Neutrophil (primary cell): ENCODE measurements around the gene TMEM198.

Source experiments
- H3K27ac ChIP-seq: fragments of 200-600 bp; sonication (generic); 2 replicates; pipeline ENCODE4 v1.5.1; 2016; ENCODE audit warnings: mild to moderate bottlenecking, moderate library complexity
- H3K27me3 ChIP-seq: fragments of 200-600 bp; sonication (generic); 2 replicates; pipeline ENCODE4 v1.6.0; 2016; ENCODE audit warnings: mild to moderate bottlenecking
- H3K36me3 ChIP-seq: fragments of 200-600 bp; sonication (generic); 2 replicates; pipeline ENCODE4 v1.5.1; 2017
- H3K4me1 ChIP-seq, 2 experiments: fragments of 200-600 bp in 1 of 2; sonication (generic) in 1 of 2; 1 replicate in 1 of 2; 2 replicates in 1 of 2; pipeline versions ENCODE4 v1.5.1 to v1.6.1; 2013 to 2016; ENCODE audit warnings: low read depth in 1 of 2, low read length in 1 of 2, mild to moderate bottlenecking in 1 of 2, moderate library complexity in 1 of 2; ENCODE audit not compliant: control insufficient read depth in 1 of 2, insufficient read depth in 1 of 2
- H3K4me3 ChIP-seq, 2 experiments: fragments of 200-600 bp in 1 of 2; sonication (generic) in 1 of 2; 1 replicate in 1 of 2; 2 replicates in 1 of 2; pipeline ENCODE4 v1.5.1; 2013 to 2016; ENCODE audit warnings: low read depth in 1 of 2, low read length in 1 of 2, mild to moderate bottlenecking in 1 of 2, moderate library complexity in 1 of 2
- H3K9me3 ChIP-seq: fragments of 200-600 bp; sonication (generic); 2 replicates; pipeline ENCODE4 v1.5.1; 2016
- CTCF ChIP-seq: fragments of 200-600 bp; sonication (generic); IDR thresholded peaks from 2 replicates; pipeline ENCODE4 v1.5.1; 2016; ENCODE audit warnings: antibody characterized with exemption

Gene TMEM198

DNA sequence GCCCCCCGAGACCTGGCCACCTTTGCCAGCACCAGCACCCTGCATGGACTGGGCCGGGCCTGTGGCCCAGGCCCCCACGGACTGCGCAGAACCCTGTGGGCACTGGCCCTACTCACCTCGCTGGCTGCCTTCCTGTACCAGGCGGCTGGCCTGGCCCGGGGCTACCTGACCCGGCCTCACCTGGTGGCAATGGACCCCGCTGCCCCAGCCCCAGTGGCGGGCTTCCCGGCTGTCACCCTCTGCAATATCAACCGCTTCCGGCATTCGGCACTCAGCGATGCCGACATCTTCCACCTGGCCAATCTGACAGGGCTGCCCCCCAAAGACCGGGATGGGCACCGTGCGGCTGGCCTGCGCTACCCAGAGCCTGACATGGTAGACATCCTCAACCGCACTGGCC, 29.0 kb upstream of the TMEM198 start:
- no peak overlapping the region for H3K4me3 ChIP-seq
- H3K27me3 ChIP-seq: peaks cover 100% of the 10 kb centered on the region

GRCh38 chr2:219515874-219516629, 27.8 kb upstream of the TMEM198 start:
- H3K27me3 ChIP-seq: peaks cover 100% of the 10 kb centered on the region
- H3K36me3 ChIP-seq: no peaks in the 10 kb centered on the region
- no peaks in the 10 kb centered on the region for H3K4me1 ChIP-seq
- TF ChIP-seq CTCF: no peak
- H3K4me3 ChIP-seq: no peak overlapping the region
- H3K9me3 ChIP-seq: no peaks in the 10 kb centered on the region
- no peak overlapping the region for H3K27ac ChIP-seq

More for the DNA sequence above, 29.0 kb upstream of the TMEM198 start:
- Histone ChIP-seq H3K27ac (no peak overlapping the region), H3K36me3 (no peaks in the 10 kb centered on the region), H3K9me3 (no peaks in the 10 kb centered on the region), H3K4me1 (no peaks in the 10 kb centered on the region)
- TF ChIP-seq CTCF: no peak

DNA sequence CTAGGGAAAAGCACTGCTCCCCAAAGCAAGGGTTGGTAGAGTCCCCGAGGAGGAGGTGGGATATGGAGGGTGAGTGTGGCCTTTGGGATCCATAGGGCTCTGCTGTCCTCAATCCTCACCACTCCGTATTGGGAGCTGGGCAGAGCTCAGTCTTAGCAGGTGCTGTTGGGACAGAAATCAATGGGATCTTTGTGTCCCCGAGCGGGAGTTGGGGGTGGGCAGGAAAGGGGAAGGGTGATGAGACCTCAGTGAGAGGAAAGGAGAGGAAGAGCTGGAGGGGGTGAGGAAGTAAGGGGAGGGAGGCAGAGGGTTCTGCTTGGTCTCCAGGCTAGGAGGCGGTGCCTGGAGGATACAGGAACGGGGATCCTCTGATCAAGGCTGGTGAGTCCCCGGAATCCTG, 26.9 kb upstream of the TMEM198 start:
- Histone ChIP-seq H3K27ac (no peak overlapping the region), H3K4me1 (no peaks in the 10 kb centered on the region), H3K27me3 (peaks cover 100% of the 10 kb centered on the region), H3K9me3 (no peaks in the 10 kb centered on the region), H3K36me3 (no peaks in the 10 kb centered on the region), H3K4me3 (no peak overlapping the region)
- no peak for TF ChIP-seq CTCF

DNA sequence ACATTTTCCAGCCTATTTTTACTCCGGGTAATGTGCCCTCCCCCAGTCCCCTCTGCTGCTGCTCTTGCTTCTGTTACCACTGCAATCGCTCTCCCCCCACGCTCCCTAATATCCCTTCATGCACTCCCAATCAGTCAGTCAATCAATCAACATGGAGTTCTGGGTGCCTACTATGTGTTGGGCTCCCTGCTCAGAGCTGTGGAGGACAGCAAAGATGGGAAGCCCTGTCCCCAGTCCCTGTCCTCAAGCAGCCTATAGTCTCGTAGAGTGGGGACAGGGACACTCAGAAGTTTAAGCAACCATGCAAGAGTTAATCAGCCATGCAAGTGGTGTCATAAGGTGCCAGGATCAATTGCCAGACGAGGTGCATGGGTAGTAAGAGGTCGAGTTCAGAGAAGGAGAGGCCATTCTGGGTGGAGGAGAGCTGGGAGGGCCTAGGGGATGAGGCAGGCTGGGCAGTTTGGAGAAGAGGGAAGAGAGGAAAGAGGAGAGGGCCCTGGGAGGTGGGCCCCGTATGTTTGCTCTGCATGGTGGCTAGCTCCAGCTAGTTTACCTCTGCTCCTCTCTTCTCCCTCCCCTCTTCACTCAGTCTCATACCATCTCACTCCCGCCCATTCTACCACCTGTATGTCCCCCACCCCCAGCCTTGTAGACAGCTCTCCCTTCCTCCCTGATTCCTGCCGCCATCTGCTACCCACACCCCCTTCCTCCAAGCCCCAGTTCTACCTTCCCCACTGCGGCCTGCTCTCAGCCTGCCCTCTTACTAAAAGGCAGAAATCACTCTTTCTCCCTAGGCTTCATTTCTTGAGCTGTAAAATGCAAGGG, 25.7 kb upstream of the TMEM198 start:
- no peaks in the 10 kb centered on the region for H3K4me1 ChIP-seq
- no peak for TF ChIP-seq CTCF
- peaks cover 100% of the 10 kb centered on the region for H3K27me3 ChIP-seq
- no peak overlapping the region for H3K4me3 ChIP-seq
- no peaks in the 10 kb centered on the region for H3K36me3 ChIP-seq
- no peaks in the 10 kb centered on the region for H3K9me3 ChIP-seq
- no peak overlapping the region for H3K27ac ChIP-seq

DNA sequence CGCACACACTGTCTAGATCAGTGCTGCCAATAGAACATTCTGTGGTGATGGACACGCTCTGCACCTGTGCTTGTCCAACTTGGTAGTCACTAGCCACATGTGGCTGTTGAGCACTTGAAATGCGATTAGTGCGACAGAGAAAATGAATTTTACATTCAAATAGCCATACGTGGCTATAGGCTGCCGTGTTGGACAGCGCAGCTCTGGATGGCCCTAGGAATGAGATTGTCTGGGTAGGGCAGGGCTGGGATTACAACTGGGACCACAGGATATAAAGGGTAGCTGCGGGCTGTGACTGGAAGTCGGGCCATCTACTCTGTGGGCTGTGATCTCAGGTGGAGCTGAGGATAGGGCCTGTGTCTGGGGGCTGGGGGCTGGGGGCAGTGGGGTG, 24.3 kb upstream of the TMEM198 start:
- no peak for TF ChIP-seq CTCF
- no peak overlapping the region for H3K27ac ChIP-seq
- H3K4me1 ChIP-seq: no peaks in the 10 kb centered on the region
- H3K36me3 ChIP-seq: no peaks in the 10 kb centered on the region
- H3K27me3 ChIP-seq: peaks cover 100% of the 10 kb centered on the region
- H3K9me3 ChIP-seq: no peaks in the 10 kb centered on the region
- no peak overlapping the region for H3K4me3 ChIP-seq
